ENCODE measurements around the gene LTBP3.
A peak's percentile ranks its signal among the peaks of the same experiment; 100 is the strongest.

The LTBP3 gene

GRCh38 chr11:65542738-65543390 is 15.3 kb downstream of the LTBP3 start:
- intact Hi-C loops (cut with DNase I) = no loop called here

DNA sequence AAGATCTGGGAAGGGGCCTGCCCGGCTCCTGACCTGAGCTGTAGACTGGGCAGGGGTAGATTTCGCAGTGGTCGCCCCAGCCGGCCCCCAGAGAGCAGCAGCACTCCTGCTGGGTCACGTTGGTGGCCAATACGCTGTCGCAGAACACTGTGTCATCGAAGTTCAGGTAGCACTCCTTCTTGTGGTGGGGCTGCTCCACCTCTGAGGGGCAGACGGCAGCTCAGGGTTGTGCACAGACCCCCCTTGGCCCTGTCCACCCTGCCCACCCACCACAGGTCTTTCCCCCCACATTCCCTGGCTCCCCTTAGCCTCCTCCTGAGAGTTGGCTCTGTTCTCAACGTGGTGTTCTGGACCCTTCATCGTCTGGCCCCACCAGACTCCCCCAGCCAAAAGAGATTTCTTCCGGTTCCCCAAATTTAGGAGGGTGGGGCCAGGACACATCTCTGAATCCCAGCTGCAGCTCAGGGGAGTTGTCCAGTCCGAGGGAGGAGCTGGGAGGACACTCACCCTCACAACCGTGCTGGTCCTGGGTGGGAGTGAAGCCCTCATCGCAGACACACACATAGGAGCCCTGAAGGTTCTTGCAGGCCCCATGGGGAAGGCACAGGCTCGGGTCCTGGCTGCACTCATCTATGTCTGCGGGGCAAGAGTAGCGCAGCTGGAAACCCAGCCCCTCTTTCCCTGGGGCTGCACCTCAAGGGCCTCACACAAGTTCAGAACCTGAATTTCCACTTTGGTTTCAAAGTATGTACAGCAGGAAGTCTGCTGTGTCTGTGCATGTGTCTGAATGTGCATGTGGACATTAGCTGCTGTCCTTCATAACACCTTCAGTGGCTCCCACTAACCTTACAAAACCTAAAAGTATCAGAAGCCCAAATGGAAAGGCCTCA is 16.8 kb downstream of the LTBP3 start:
- DNase-seq = no peak
- intact Hi-C loops (cut with DNase I) = loop anchor here (2.0 kb wide), 1 partner anchor 29 kb away; the partner anchor contains the start of gene ZNRD2

More at GRCh38 chr11:65542738-65543390, 15.3 kb downstream of the LTBP3 start:
- no peak for DNase-seq

DNA sequence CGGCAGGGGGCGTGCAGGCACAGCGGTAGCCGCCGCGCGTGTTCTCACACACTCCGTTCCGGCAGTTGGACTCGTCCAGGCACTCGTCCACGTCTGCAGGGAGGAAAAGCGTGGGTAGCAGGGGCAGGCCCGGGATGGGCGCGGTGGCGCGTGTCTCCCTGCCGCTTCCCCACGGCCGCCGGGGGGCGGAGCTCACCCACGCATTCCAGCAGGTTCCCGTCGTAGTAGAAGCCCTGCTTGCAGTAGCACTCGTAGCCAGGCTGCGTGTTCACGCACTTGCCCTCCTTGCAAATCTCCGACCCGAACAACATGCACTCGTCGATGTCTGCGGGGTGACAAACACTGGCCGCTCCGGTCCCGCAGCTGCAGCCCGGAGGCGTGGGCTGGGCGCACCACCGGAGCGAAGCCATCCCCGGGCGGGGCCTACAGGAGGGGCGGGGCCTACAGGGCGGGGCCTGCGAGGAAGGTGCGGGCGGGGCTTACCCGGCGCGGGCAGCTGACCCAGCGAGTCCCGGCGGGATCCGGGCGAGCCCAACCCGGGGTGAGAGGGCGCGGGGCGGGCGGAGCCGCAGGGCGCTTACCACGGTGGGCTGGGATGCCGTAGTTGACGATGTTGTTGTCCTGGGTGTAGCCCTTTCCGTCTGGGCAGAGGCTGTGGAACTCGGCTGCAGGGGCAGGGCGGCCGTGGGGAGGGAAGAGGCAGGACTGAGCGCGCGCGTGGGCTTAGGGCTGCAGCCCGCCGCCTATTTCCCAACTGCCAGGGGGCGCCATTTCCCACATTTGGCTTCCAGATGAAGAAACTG is 17.7 kb downstream of the LTBP3 start:
- DNase-seq = peak; percentile 81 to 96 (median 91)
- intact Hi-C loops (cut with DNase I) = loop anchor here (2.0 kb wide), 1 partner anchor 30 kb away; the partner anchor contains the start of gene ZNRD2

DNA sequence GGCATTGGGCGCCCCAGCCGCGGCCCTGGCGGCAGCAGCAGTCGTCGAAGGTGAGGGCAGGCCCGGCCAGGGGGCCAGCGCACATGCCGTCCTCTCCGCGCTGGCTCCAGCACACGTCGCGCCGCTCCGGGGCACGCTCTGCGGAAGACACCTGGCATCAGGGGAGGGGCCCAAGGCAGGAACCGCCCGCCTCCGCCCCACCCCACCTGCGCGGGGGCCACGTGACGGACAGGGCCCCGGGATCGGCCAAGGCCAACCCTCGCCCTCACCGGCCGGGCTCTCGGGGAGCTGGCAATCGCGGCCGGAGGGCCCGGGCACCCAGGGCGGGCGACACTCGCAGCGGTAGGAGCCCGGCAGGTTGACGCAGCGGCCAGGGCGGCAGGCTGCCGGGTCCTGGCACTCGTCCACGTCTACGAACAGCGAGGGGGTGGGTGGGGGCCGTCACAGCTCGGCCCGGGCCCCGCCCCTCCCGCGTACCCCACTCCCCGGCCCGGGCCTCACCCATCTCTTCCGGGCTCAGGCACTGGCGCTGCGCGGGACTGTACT is 18.3 kb downstream of the LTBP3 start:
- peak in 6 of 42 donors; percentile 13 to 66 (median 34) for DNase-seq
- intact Hi-C loops (cut with DNase I) = loop anchor here (2.0 kb wide), 1 partner anchor 31 kb away; the partner anchor contains the start of gene ZNRD2

DNA sequence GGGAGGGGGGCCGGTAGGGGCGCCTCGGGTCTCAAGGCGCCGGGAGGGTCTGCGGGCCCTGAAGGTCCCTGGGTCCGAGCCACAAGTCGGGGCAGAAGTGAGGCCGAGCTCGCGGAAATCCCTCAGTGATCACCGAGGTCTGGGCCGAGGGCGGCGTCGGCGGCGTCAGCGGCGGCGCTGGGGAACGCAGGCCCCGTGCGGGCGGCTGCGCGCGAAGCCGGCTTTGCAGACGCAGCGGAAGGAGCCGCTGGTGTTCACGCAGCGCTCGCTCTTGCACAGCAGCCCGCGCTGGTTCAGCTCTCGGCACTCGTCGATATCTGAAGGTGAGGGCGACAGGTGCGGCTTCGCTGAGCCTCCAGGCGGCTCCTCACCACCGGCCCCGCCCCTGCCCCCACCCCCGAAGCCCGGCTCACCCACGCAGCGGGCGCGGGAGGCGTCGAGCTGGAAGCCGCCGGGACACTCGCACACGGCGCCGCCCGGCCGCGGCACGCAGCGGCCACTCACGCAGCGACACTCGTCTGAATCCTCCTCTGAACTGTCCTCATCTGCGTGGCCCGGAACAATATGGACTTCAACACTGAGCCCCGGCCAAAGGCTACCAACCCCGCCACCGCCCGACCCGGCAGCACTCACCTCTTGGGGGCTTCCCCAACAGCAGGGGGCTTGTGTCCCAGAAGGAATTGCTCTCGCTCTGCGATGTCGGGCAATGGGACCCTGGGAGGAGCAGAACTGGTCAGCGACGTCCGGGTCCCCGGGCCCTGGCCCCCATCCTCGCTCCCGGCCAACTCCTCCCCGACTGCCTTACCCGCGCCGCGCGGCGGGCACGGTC is 19.0 kb downstream of the LTBP3 start:
- intact Hi-C loops (cut with DNase I) = no loop called here
- peak in 38 of 42 donors; percentile 31 to 83 (median 64) for DNase-seq

DNA sequence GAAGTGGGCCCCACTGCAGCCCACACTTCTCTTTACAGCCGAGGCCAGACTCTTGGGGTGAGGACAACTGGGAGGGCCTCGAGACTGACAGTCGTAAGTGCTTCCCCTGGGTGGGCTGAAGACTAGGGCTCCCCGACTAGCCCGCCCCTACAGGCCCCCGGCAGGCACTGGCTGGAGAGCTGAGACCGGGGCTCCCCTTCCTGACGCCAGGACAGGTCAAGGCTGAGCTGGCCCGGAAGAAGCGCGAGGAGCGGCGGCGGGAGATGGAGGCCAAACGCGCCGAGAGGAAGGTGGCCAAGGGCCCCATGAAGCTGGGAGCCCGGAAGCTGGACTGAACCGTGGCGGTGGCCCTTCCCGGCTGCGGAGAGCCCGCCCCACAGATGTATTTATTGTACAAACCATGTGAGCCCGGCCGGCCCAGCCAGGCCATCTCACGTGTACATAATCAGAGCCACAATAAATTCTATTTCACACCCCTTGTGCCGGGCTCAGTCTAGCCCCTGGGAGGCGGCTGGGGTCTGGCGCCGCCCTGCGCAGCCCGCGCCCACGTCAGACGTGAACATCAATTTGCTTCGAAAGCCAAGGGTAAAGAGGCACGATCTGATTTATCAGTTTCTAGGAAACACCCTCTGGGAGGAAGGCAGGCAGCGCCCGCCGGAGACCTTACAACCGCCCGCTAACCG is 19.8 kb downstream of the LTBP3 start:
- intact Hi-C loops (cut with DNase I) = no loop called here
- DNase-seq = no peak

DNA sequence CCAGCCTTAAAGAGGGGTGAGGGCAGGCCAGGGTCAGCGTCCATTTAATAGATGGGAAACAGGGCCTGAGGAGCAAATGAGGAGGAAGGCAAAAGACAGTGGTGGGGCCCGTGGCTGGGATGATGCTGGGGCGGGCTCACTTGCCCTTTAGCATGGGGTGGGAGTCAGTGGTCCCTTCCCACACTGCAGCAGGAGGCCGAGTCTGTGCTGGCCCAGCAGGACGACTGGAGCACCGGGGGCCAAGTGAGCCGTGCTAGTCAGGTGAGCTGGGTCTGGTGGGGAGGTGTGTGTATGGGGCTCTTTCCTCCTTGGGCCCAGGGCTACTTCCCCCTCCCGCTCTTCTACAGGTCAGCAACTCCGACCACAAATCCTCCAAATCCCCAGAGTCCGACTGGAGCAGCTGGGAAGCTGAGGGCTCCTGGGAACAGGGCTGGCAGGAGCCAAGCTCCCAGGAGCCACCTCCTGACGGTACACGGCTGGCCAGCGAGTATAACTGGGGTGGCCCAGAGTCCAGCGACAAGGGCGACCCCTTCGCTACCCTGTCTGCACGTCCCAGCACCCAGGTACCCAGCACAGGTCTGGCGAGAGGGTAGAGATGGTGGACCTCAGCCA is 20.4 kb downstream of the LTBP3 start:
- DNase-seq = no peak
- intact Hi-C loops (cut with DNase I) = no loop called here

- no peak for DNase-seq
- intact Hi-C loops (cut with DNase I) = no loop called here
Measured at GRCh38 chr11:65537296-65537597, 20.9 kb downstream of the LTBP3 start.

GRCh38 chr11:65536412-65537295 is 21.5 kb downstream of the LTBP3 start:
- DNase-seq = no peak
- intact Hi-C loops (cut with DNase I) = no loop called here

DNA sequence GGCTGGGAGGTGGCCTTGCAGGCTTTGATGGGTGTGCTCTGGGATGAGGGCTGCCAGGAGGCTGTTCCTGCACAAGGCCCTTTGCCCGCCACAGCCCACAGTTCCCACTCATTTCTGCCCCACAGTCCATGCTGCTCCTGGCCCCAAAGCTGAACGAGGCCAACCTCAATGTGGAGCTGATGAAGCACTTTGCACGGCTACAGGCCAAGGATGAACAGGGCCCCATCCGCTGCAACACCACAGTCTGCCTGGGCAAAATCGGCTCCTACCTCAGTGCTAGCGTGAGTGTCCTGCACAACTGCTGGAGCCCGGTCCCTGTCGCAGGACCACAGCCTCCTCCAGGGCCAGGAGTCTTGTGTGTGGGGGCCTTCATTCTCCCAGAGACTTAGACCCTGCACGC is 23.1 kb downstream of the LTBP3 start:
- intact Hi-C loops (cut with DNase I) = no loop called here

DNA sequence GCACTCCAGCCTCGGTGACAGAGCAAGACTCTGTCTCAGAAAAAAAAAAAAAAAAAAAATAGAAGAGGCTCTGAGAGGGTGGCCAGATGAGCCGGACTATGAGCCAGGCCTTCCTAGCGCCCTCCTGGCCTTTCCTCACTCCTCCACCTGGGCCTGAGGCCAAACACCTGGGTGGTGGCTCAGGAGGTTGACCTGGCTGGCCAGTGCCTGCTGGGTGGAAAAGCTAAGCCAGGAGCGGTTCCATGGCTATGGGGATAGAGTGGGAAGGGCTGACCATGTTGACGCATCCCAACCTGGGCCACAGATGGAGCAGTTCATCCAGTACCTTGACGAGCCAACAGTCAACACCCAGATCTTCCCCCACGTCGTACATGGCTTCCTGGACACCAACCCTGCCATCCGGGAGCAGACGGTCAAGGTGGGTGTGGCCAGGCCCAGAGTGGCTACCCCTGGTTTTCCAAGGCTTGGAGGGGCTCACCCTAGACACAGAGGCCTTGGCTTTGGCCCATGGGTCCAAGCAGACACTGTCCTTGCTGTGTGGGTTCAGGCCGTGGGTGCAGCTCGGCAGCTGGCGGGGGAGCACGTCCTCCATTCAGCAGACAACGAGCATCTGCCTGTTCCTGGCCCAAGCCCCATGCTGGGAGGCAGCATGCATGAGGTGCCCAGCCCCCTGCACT is 25.6 kb downstream of the LTBP3 start:
- DNase-seq = no peak

More for the DNA sequence above, 23.1 kb downstream of the LTBP3 start:
- no peak for DNase-seq

GRCh38 chr11:65530157-65530496 is 28.0 kb downstream of the LTBP3 start:
- no peak for DNase-seq
- intact Hi-C loops (cut with DNase I) = no loop called here

More for the DNA sequence above, 25.6 kb downstream of the LTBP3 start:
- intact Hi-C loops (cut with DNase I) = no loop called here

DNA sequence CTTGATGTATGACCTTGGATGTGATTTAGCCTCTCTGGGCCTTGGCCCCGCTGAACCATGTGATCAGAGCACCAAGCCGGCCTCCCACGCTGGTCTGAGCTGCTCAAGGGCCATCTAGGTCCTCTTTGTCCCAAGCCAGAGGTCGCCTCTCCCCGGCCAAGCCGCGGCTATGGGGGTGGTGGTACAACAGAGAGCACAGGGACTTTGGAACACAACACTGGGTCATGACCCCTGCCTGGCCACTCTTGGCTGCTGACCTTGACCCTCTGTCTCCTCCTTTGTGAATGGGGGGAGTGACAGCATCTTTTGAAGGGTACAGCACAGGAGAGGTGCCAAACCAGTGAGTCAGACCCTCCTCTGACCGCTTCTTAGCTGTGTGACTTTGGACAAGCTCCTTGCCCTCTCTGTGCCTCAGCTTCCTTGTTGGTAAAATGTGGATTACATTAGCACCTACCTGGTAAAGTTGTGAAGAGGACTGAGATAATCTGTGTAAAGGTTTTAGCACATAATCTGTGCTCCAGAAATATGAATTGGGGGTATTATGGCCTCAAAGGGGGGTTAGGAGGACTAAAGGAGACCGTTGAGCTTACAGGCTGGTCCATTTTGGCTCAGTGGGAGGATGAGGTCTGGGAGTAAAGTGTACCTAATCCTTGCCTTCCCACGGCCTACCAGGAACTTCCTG is 28.5 kb downstream of the LTBP3 start:
- no peak for DNase-seq
- intact Hi-C loops (cut with DNase I) = no loop called here

DNA sequence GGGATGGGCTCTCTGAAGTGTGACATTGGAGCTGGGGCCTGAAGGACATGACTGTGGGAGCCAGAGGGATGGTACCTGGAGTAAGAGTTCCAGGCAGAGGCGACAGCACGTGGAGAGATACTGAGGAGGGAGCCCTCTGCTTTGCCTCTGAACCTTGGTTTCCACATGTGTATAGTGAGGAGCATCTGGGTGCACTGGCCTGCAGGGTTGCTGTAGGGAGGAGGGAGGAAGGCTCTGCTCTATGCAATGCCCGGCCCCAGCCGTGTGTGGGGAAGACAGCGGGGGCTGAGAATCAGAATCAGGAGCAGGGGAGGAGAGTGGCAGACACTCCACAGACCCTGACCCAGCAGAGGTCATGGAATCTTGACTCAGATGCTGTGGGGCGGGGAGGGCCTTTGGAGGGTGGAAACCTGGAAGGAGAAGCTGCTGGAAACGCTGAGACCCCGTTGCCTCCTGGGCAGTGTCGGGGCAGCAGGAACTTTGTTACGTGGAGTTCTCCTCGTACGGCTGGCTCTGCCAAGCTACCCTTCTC is 29.3 kb downstream of the LTBP3 start:
- intact Hi-C loops (cut with DNase I) = no loop called here
- no peak for DNase-seq

DNA sequence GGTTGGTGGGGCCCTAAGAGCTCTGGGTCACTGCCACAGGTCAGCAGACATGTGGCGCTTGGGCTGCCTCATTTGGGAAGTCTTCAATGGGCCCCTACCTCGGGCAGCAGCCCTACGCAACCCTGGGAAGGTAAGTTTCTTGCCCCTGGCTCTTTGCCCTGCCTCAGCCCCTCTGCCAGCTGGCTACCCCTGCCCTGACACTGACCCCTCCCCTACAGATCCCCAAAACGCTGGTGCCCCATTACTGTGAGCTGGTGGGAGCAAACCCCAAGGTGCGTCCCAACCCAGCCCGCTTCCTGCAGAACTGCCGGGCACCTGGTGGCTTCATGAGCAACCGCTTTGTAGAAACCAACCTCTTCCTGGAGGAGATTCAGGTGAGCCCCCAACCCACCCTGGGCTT is 31.4 kb downstream of the LTBP3 start:
- no peak for DNase-seq
- intact Hi-C loops (cut with DNase I) = no loop called here

All from head of caudate nucleus (tissue), 42 donors.